Choroid plexus epithelial cell (primary cell): ENCODE measurements around the gene RIMBP2.

Source experiments
- DNase-seq: peaks from one replicate; pipeline ENCODE4 v3.0.0-alpha.2; 2010; ENCODE audit warnings: low read depth
- H3K4me3 ChIP-seq: 2 replicates; pipeline ENCODE4 v1.5.1; 2011; ENCODE audit warnings: low read depth, mild to moderate bottlenecking, control low read depth, low read length, moderate library complexity
- TF ChIP-seq, protein P1 (sequence below): conservative IDR thresholded peaks from 2 replicates; pipeline ENCODE4 v1.5.1; 2011; ENCODE audit warnings: low read depth, mild to moderate bottlenecking, control low read depth, inconsistent platforms, low read length, moderate library complexity

RIMBP2 gene

DNA sequence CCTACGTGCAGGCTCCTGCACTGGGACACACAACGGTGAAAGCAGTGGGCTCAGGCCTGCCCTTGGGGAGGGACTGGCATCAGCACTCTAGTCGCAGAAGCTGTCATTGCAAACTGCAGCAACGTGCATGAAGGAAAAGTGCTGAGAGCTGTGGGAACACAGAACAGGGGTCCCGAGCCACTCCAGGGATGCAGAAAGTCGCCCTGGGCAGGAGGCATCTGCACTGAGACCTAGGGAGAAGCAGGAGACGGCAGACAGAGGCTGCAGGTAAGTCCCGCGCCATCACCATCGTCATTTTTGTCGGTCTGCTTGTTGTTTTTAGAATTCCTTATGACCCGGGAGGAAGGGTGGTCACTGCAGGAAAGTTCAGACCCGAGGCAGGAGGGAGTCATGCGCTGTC lies 21.6 kb upstream of the RIMBP2 start:
- no peak for DNase-seq
- TF ChIP-seq, protein P1, sequence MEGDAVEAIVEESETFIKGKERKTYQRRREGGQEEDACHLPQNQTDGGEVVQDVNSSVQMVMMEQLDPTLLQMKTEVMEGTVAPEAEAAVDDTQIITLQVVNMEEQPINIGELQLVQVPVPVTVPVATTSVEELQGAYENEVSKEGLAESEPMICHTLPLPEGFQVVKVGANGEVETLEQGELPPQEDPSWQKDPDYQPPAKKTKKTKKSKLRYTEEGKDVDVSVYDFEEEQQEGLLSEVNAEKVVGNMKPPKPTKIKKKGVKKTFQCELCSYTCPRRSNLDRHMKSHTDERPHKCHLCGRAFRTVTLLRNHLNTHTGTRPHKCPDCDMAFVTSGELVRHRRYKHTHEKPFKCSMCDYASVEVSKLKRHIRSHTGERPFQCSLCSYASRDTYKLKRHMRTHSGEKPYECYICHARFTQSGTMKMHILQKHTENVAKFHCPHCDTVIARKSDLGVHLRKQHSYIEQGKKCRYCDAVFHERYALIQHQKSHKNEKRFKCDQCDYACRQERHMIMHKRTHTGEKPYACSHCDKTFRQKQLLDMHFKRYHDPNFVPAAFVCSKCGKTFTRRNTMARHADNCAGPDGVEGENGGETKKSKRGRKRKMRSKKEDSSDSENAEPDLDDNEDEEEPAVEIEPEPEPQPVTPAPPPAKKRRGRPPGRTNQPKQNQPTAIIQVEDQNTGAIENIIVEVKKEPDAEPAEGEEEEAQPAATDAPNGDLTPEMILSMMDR: no peak
- no peak overlapping the region for H3K4me3 ChIP-seq

DNA sequence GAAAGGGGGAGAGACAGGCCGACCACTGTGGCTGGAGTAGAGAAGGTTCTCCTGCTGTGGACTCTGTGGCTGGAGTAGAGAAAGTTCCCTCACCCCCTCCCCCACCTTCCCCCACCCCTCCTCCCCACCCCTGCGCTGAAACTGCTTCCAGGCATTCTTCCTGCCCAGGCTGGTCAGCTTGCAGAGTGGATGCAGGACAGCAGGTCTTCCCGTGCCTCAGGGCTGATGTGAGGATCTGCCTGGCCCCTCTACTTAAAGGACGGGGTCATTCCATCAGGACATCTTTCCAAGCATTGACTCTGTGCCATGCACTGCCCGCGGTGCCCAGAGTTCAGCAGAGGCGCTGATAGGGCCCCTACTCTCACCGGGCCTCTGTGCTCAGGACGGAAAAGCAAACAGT lies 13.2 kb upstream of the RIMBP2 start:
- TF ChIP-seq, protein P1: no peak
- no peak for DNase-seq
- H3K4me3 ChIP-seq: no peak overlapping the region

GRCh38 chr12:130728158-130729058 lies 12.3 kb upstream of the RIMBP2 start:
- no peak overlapping the region for H3K4me3 ChIP-seq
- DNase-seq: no peak

GRCh38 chr12:130719263-130719859 lies 3.3 kb upstream of the RIMBP2 start:
- no peak overlapping the region for H3K4me3 ChIP-seq
- TF ChIP-seq, protein P1: no peak
- DNase-seq: no peak

More at GRCh38 chr12:130728158-130729058, 12.3 kb upstream of the RIMBP2 start:
- TF ChIP-seq, protein P1: no peak

- DNase-seq: no peak
- H3K4me3 ChIP-seq: no peak overlapping the region
- TF ChIP-seq, protein P1: no peak
Observed at GRCh38 chr12:130717752-130718151, 1.7 kb upstream of the RIMBP2 start.

GRCh38 chr12:130716969-130717366 lies 869 bp upstream of the RIMBP2 start:
- DNase-seq: no peak
- TF ChIP-seq, protein P1: no peak
- H3K4me3 ChIP-seq: no peak overlapping the region
